C4-2B (cell line): ENCODE measurements around the gene RPL28.

Experiments
- H3K27ac ChIP-seq: fragments of 450-650 bp; 2 replicates; pipeline ENCODE4 v1.5.1; 2017
- CTCF ChIP-seq: fragments of 450-650 bp; conservative IDR thresholded peaks from 2 replicates; pipeline ENCODE4 v1.5.1; 2017; ENCODE audit warnings: mild to moderate bottlenecking
- ZFX ChIP-seq: fragments of 450-650 bp; IDR thresholded peaks from 2 replicates; pipeline ENCODE4 v1.6.1; 2017

RPL28 gene

GRCh38 chr19:55372316-55373081 lies 13.2 kb upstream of the RPL28 start:
- TF ChIP-seq CTCF (no peak), ZFX (no peak)
- H3K27ac ChIP-seq: no peak overlapping the region

GRCh38 chr19:55373306-55373992 lies 12.3 kb upstream of the RPL28 start:
- H3K27ac ChIP-seq: no peak overlapping the region
- TF ChIP-seq CTCF: no peak
- TF ChIP-seq ZFX: no peak

- no peak overlapping the region for H3K27ac ChIP-seq
- TF ChIP-seq ZFX (no peak), CTCF (no peak)
These were observed 11.6 kb upstream of the RPL28 start for GRCh38 chr19:55373993-55374757.

GRCh38 chr19:55376241-55376933 lies 9.3 kb upstream of the RPL28 start, which contains the start of gene TMEM190:
TSS of gene TMEM190 (plus strand) at chr19:55376826. CDS start at chr19:55376854, 28 bp downstream.
- TF ChIP-seq ZFX: no peak
- no peak for TF ChIP-seq CTCF
- H3K27ac ChIP-seq: no peak within 1 kb of the TSS

GRCh38 chr19:55377356-55378131 lies 8.2 kb upstream of the RPL28 start:
- no peak for TF ChIP-seq CTCF
- no peak for TF ChIP-seq ZFX
- H3K27ac ChIP-seq: no peak overlapping the region

- no peak overlapping the region for H3K27ac ChIP-seq
- TF ChIP-seq ZFX (no peak), CTCF (no peak)
These were observed 6.6 kb upstream of the RPL28 start for GRCh38 chr19:55379174-55379573.
